G401 (cell line): ENCODE data around the gene ALAD. TPM values are rescaled to one million over a fixed set of nuclear protein-coding genes. Genes with fewer than 3 reads are reported as not detected.
"Not testable (repeated sequence)": the region's sequence is repeated elsewhere in the genome, so short reads cannot be mapped to it uniquely, and the experiment has no call there.

Experiments
- DNase-seq: peaks from one replicate; pipeline ENCODE4 v3.0.0-alpha.2; 2015; ENCODE audit warnings: low spot score
- in situ Hi-C: cut with HindIII; loops from 2 replicates; pipeline ENCODE4 v1.10.0; 2016; ENCODE audit warnings: low sequenced_read_pairs, mixed read lengths
- total RNA-seq: library from RNA; depleted of rRNA; stranded (reverse); fragments of >200 nt; shearing (Covaris generic); gene quantifications from 2 replicates; pipeline ENCODE4 v1.2.3, GENCODE V29; 2014

Gene ALAD
- total RNA-seq, 1 experiment from 2014 or later = 11.3 TPM

GRCh38 chr9:113379094-113379828 lies 21.8 kb downstream of the ALAD start:
- DNase-seq, in situ Hi-C loops: not testable (repeated sequence)

- DNase-seq = peak; percentile 87
- in situ Hi-C loops = no loop called here
Measured at GRCh38 chr9:113376634-113377567, 24.2 kb downstream of the ALAD start, which contains the start of gene HDHD3. TSS of gene HDHD3 (minus strand) at chr9:113376986. CDS start at chr9:113374354, 2,632 bp downstream.

GRCh38 chr9:113375057-113376023 lies 25.7 kb downstream of the ALAD start:
- in situ Hi-C loops = no loop called here

GRCh38 chr9:113373676-113374392 lies 27.2 kb downstream of the ALAD start:
- in situ Hi-C loops = no loop called here
- DNase-seq = no peak

More at GRCh38 chr9:113375057-113376023, 25.7 kb downstream of the ALAD start:
- no peak for DNase-seq

GRCh38 chr9:113373256-113373655 lies 27.8 kb downstream of the ALAD start:
- in situ Hi-C loops = no loop called here

GRCh38 chr9:113372059-113372458 lies 29.0 kb downstream of the ALAD start:
- DNase-seq = no peak
- in situ Hi-C loops = no loop called here

More at GRCh38 chr9:113373256-113373655, 27.8 kb downstream of the ALAD start:
- no peak for DNase-seq

- in situ Hi-C loops = no loop called here
- no peak for DNase-seq
Measured at GRCh38 chr9:113370806-113371325, 30.2 kb downstream of the ALAD start.

- no peak for DNase-seq
- in situ Hi-C loops = no loop called here
Measured at GRCh38 chr9:113369855-113370140, 31.3 kb downstream of the ALAD start.

- in situ Hi-C loops = no loop called here
Measured at GRCh38 chr9:113368982-113369854, 31.9 kb downstream of the ALAD start.

GRCh38 chr9:113368348-113368981 lies 32.6 kb downstream of the ALAD start:
- no peak for DNase-seq

More at GRCh38 chr9:113368982-113369854, 31.9 kb downstream of the ALAD start:
- no peak for DNase-seq

GRCh38 chr9:113365652-113366051 lies 35.4 kb downstream of the ALAD start:
- DNase-seq, in situ Hi-C loops: not testable (repeated sequence)

More at GRCh38 chr9:113368348-113368981, 32.6 kb downstream of the ALAD start:
- in situ Hi-C loops = no loop called here

- in situ Hi-C loops = no loop called here
Measured at GRCh38 chr9:113364951-113365350, 36.1 kb downstream of the ALAD start.

GRCh38 chr9:113363336-113363735 lies 37.7 kb downstream of the ALAD start:
- no peak for DNase-seq
- in situ Hi-C loops = no loop called here

More at GRCh38 chr9:113364951-113365350, 36.1 kb downstream of the ALAD start:
- DNase-seq = no peak

GRCh38 chr9:113361304-113362018 lies 39.6 kb downstream of the ALAD start:
- in situ Hi-C loops = no loop called here
- DNase-seq = no peak

GRCh38 chr9:113360242-113360842 lies 40.7 kb downstream of the ALAD start:
- in situ Hi-C loops = no loop called here
- no peak for DNase-seq

- in situ Hi-C loops = no loop called here
Measured at GRCh38 chr9:113359385-113359784, 41.7 kb downstream of the ALAD start.

More at GRCh38 chr9:113359385-113359784, 41.7 kb downstream of the ALAD start:
- DNase-seq = no peak
